Spleen (tissue), 11 donors: Measurements from ENCODE around the gene TBX10. TPM values are rescaled to one million over a fixed set of nuclear protein-coding genes. Genes with fewer than 3 reads are reported as not detected.

ENCODE experiments used
- DNase-seq: peaks from one replicate; pipeline ENCODE4 v3.0.0-alpha.2; 2020
- H3K27ac ChIP-seq, 8 donors: fragments of 200-600 bp; sonication (generic) in 7 of 8; 1 replicate in 4 of 8; 2 replicates in 4 of 8; pipeline versions ENCODE4 v1.5.0 to v1.8.0; 2016 to 2021; ENCODE audit warnings: inconsistent platforms in 4 of 8, mild to moderate bottlenecking in 4 of 8, moderate library complexity in 1 of 8
- H3K27me3 ChIP-seq, 7 donors: fragments of 200-600 bp; sonication (generic) in 6 of 7; replicated peaks in 1 of 7; 1 replicate in 4 of 7; 2 replicates in 3 of 7; pipeline versions ENCODE4 v1.5.0 to v1.8.0; 2016 to 2021; ENCODE audit warnings: inconsistent platforms in 3 of 7, mild to moderate bottlenecking in 1 of 7
- H3K36me3 ChIP-seq, 6 donors: fragments of 200-600 bp; sonication (generic) in 5 of 6; 1 replicate in 4 of 6; 2 replicates in 2 of 6; pipeline versions ENCODE4 v1.5.0 to v1.8.0; 2016 to 2021; ENCODE audit warnings: inconsistent platforms in 2 of 6
- H3K4me1 ChIP-seq, 6 donors: fragments of 200-600 bp; sonication (generic) in 5 of 6; 1 replicate in 3 of 6; 2 replicates in 3 of 6; pipeline versions ENCODE4 v1.5.0 to v1.8.0; 2016 to 2021; ENCODE audit warnings: inconsistent platforms in 3 of 6
- H3K4me3 ChIP-seq, 8 donors: fragments of 200-600 bp; sonication (generic) in 7 of 8; 1 replicate in 4 of 8; 2 replicates in 4 of 8; pipeline versions ENCODE4 v1.5.0 to v1.8.0; 2016 to 2021; ENCODE audit warnings: inconsistent platforms in 4 of 8, mild to moderate bottlenecking in 4 of 8, moderate library complexity in 2 of 8
- H3K9me3 ChIP-seq, 8 donors: fragments of 200-600 bp; sonication (generic) in 7 of 8; 1 replicate in 4 of 8; 2 replicates in 4 of 8; pipeline versions ENCODE4 v1.5.0 to v1.8.0; 2016 to 2021; ENCODE audit warnings: inconsistent platforms in 4 of 8
- CTCF ChIP-seq, 11 experiments: fragments of 200-600 bp in 7 of 11; fragments of 450-650 bp in 4 of 11; sonication (generic) in 4 of 11; IDR thresholded peaks in 8 of 11; conservative IDR thresholded peaks in 3 of 11; 1 replicate in 7 of 11; 2 replicates in 4 of 11; pipeline versions ENCODE4 v1.4.0 to v1.8.0; 2016 to 2021; ENCODE audit warnings: antibody characterized with exemption in 11 of 11, inconsistent platforms in 4 of 11, mild to moderate bottlenecking in 1 of 11
- POLR2A ChIP-seq, 3 donors: fragments of 450-650 bp; IDR thresholded peaks; one replicate each; pipeline ENCODE4 v1.5.1; 2017; ENCODE audit warnings: antibody characterized with exemption in 3 of 3, mild to moderate bottlenecking in 1 of 3
- POLR2AphosphoS5 ChIP-seq, 3 donors: sonication (generic); formaldehyde crosslinking; IDR thresholded peaks; one replicate each; pipeline ENCODE4 v1.5.1; 2017; ENCODE audit warnings: antibody characterized with exemption in 3 of 3
- WGBS, 5 donors: extraction: QIAGEN DNeasy Blood & Tissue Kit in 3 of 5; methylation state at CpG; one replicate each; pipeline versions ENCODE4 v1.1.5 to v1.1.7; 2013 to 2018; 5-methylcytosine and 5-hydroxymethylcytosine counted together
- intact Hi-C: fragments of 100-400 bp; cut with DNase I; formaldehyde crosslinking; loops from one replicate; pipeline ENCODE4 v1.15.0; 2023; ENCODE audit warnings: low total_unique reads
- polyA plus RNA-seq, 3 donors: library from polyadenylated mRNA; stranded (reverse); fragments of 200-250 nt; gene quantifications; one replicate each; pipeline ENCODE4 v1.2.1, GENCODE V29; 2013
- total RNA-seq, 7 donors: library from RNA; depleted of rRNA in 3 of 7; stranded (reverse); fragments of >200 nt in 3 of 7; fragmentation: NEBNext Ultra II Directional in 4 of 7; extraction: Animal tissue kit (Norgen Biotek cat#: 25700) in 4 of 7; gene quantifications; one replicate each; pipeline versions ENCODE4 v1.1.0 to v1.2.1, GENCODE V29; 2016 to 2021
- donor health status: healthy with polysubstance abuse.
- donor health status: DM: no; HTN: no; CAD: no; lungs with moderate emphysema.
- donor health status: DM: no; HTN: no; CAD: no.
- donor health status: Bipolar disorder and iron deficiency.
- donor health status: healthy.
- donor health status: DM: no; HTN: no; CAD: no.
- donor health status: DM: yes; HTN: yes; CAD: no.

Gene TBX10
- total and polyA plus RNA-seq, 10 donors: 0.08 TPM; not detected in 9

- DNase-seq: no peak
- H3K27ac ChIP-seq: no peak overlapping the region
Observed at GRCh38 chr11:67642173-67643120, 2.9 kb upstream of the TBX10 start.

GRCh38 chr11:67641338-67642172 is 2.0 kb upstream of the TBX10 start:
- TF ChIP-seq CTCF (IDR thresholded peaks at IDR 0.05 in 8 of 11, conservative IDR thresholded peaks at IDR 0.05 in 3 of 11): no peak
- TF ChIP-seq POLR2A (IDR thresholded peaks at IDR 0.05): no peak
- TF ChIP-seq POLR2AphosphoS5 (IDR thresholded peaks at IDR 0.05): no peak
- Histone ChIP-seq H3K9me3 (peaks cover 0 to 10% (median 5%) of the 10 kb centered on the region in 8 donors), H3K27me3 (peaks cover 0 to 36% (median 3%) of the 10 kb centered on the region in 7 donors), H3K4me3 (no peak overlapping the region), H3K36me3 (no peaks in the 10 kb centered on the region), H3K4me1 (peaks cover 10 to 27% (median 18%) of the 10 kb centered on the region in 6 donors), H3K27ac (no peak overlapping the region)
- DNase-seq: no peak
- 79 to 91% (median 85%) methylated on average over 21 to 28 of the region's 28 CpGs for WGBS, 5 donors
- intact Hi-C loops: no loop called here

More at GRCh38 chr11:67642173-67643120, 2.9 kb upstream of the TBX10 start:
- Histone ChIP-seq H3K4me1 (peaks cover 18 to 36% (median 27%) of the 10 kb centered on the region in 6 donors), H3K36me3 (no peaks in the 10 kb centered on the region), H3K27me3 (peaks cover 0 to 44% (median 3%) of the 10 kb centered on the region in 7 donors), H3K9me3 (peaks cover 0 to 10% (median 5%) of the 10 kb centered on the region in 8 donors), H3K4me3 (no peak overlapping the region)
- 89 to 96% (median 89%) methylated on average over 12 to 15 of the region's 15 CpGs for WGBS, 5 donors
- intact Hi-C loops: no loop called here
- no peak for TF ChIP-seq POLR2AphosphoS5 (IDR thresholded peaks at IDR 0.05)
- TF ChIP-seq CTCF (IDR thresholded peaks at IDR 0.05 in 8 of 11, conservative IDR thresholded peaks at IDR 0.05 in 3 of 11): no peak
- no peak for TF ChIP-seq POLR2A (IDR thresholded peaks at IDR 0.05)

- peaks cover 3 to 20% (median 11%) of the 10 kb centered on the region in 6 donors for H3K4me1 ChIP-seq
- no peak overlapping the region for H3K27ac ChIP-seq
- peaks cover 0 to 31% (median 3%) of the 10 kb centered on the region in 7 donors for H3K27me3 ChIP-seq
- DNase-seq: no peak
- H3K36me3 ChIP-seq: no peaks in the 10 kb centered on the region
- intact Hi-C loops: no loop called here
- WGBS, 5 donors: 69 to 87% (median 80%) methylated on average over 7 to 12 of the region's 12 CpGs
- H3K9me3 ChIP-seq: peaks cover 0 to 10% (median 5%) of the 10 kb centered on the region in 8 donors
- no peak overlapping the region for H3K4me3 ChIP-seq
- TF ChIP-seq CTCF (IDR thresholded peaks at IDR 0.05 in 8 of 11, conservative IDR thresholded peaks at IDR 0.05 in 3 of 11) (no peak), POLR2A (IDR thresholded peaks at IDR 0.05) (no peak), POLR2AphosphoS5 (IDR thresholded peaks at IDR 0.05) (no peak)
Observed at GRCh38 chr11:67640758-67641337, 1.3 kb upstream of the TBX10 start.
